BE2C (cell line): ENCODE data around the gene CD80.

Source experiments
- DNase-seq: peaks from one replicate; pipeline ENCODE4 v3.0.0-alpha.2; 2020
- H3K27me3 ChIP-seq: fragments of 250-450 bp; sonication (Bioruptor Pico); 2 replicates; pipeline ENCODE4 v1.5.1; 2020; ENCODE audit warnings: mild to moderate bottlenecking
- H3K36me3 ChIP-seq: fragments of 250-450 bp; sonication (Bioruptor Pico); 2 replicates; pipeline ENCODE4 v1.5.1; 2020; ENCODE audit warnings: mild to moderate bottlenecking
- H3K4me1 ChIP-seq: fragments of 250-450 bp; sonication (Bioruptor Pico); 2 replicates; pipeline ENCODE4 v1.5.1; 2020
- H3K4me3 ChIP-seq: 2 replicates; pipeline ENCODE4 v1.5.1; 2011; ENCODE audit warnings: low read depth, low read length
- H3K9me3 ChIP-seq: fragments of 250-450 bp; sonication (Bioruptor Pico); 2 replicates; pipeline ENCODE4 v1.5.1; 2020
- CTCF ChIP-seq: IDR thresholded peaks from 2 replicates; pipeline ENCODE4 v1.5.1; 2012; ENCODE audit warnings: mild to moderate bottlenecking, low read depth, low read length

Gene CD80

GRCh38 chr3:119531151-119531550 is 28.3 kb downstream of the CD80 start:
- no peaks in the 10 kb centered on the region for H3K9me3 ChIP-seq
- H3K4me3 ChIP-seq, result no peak overlapping the region
- TF ChIP-seq CTCF, result no peak
- H3K4me1 ChIP-seq, result no peaks in the 10 kb centered on the region
- DNase-seq, result no peak
- no peaks in the 10 kb centered on the region for H3K27me3 ChIP-seq
- no peaks in the 10 kb centered on the region for H3K36me3 ChIP-seq

GRCh38 chr3:119530456-119530855 is 29.0 kb downstream of the CD80 start:
- Histone ChIP-seq H3K4me3 (no peak overlapping the region), H3K36me3 (no peaks in the 10 kb centered on the region), H3K4me1 (peaks cover under 1% of the 10 kb centered on the region; the same call in 1 of the 2 replicates), H3K27me3 (no peaks in the 10 kb centered on the region), H3K9me3 (no peaks in the 10 kb centered on the region)
- TF ChIP-seq CTCF, result no peak
- no peak for DNase-seq

GRCh38 chr3:119529883-119530282 is 29.5 kb downstream of the CD80 start:
- H3K36me3 ChIP-seq, result peaks cover 4% of the 10 kb centered on the region
- TF ChIP-seq CTCF, result no peak
- H3K4me1 ChIP-seq, result peaks cover 6% of the 10 kb centered on the region; the same call in 1 of the 2 replicates
- H3K9me3 ChIP-seq, result no peaks in the 10 kb centered on the region
- H3K27me3 ChIP-seq, result no peaks in the 10 kb centered on the region
- H3K4me3 ChIP-seq, result no peak overlapping the region
- DNase-seq, result no peak

- H3K4me3 ChIP-seq, result no peak overlapping the region
- TF ChIP-seq CTCF, result no peak
- H3K27me3 ChIP-seq, result no peaks in the 10 kb centered on the region
- H3K36me3 ChIP-seq, result peaks cover 11% of the 10 kb centered on the region
- no peak for DNase-seq
- H3K4me1 ChIP-seq, result peaks cover 11% of the 10 kb centered on the region; the same call in 1 of the 2 replicates
- H3K9me3 ChIP-seq, result no peaks in the 10 kb centered on the region
Measured at GRCh38 chr3:119527714-119528113, 31.7 kb downstream of the CD80 start.

GRCh38 chr3:119524931-119525662 is 34.3 kb downstream of the CD80 start:
- TF ChIP-seq CTCF, result peak; percentile 66

GRCh38 chr3:119518026-119518425 is 41.4 kb downstream of the CD80 start:
- DNase-seq, result no peak
- H3K4me1 ChIP-seq, result no peaks in the 10 kb centered on the region
- H3K4me3 ChIP-seq, result no peak overlapping the region
- no peaks in the 10 kb centered on the region for H3K9me3 ChIP-seq
- TF ChIP-seq CTCF, result no peak
- H3K27me3 ChIP-seq, result no peaks in the 10 kb centered on the region
- H3K36me3 ChIP-seq, result peaks cover 65% of the 10 kb centered on the region

More at GRCh38 chr3:119524931-119525662, 34.3 kb downstream of the CD80 start:
- Histone ChIP-seq H3K9me3 (no peaks in the 10 kb centered on the region), H3K4me3 (no peak overlapping the region), H3K27me3 (no peaks in the 10 kb centered on the region), H3K4me1 (peaks cover 11% of the 10 kb centered on the region; the same call in 1 of the 2 replicates), H3K36me3 (peaks cover 34% of the 10 kb centered on the region)
- no peak for DNase-seq
